Liver (tissue), 9 donors: ENCODE results near the gene PPP1R13B. TPM values are rescaled to one million over a fixed set of nuclear protein-coding genes. Genes with fewer than 3 reads are reported as not detected.

Experiments
- DNase-seq: peaks from one replicate; pipeline ENCODE4 v3.0.0-alpha.2; 2017; ENCODE audit warnings: low spot score
- H3K27ac ChIP-seq, 2 donors: one replicate each; pipeline ENCODE4 v1.7.0; 2013; ENCODE audit warnings: inconsistent platforms in 2 of 2, low read length in 2 of 2, control low read depth in 1 of 2, low read depth in 1 of 2, mild to moderate bottlenecking in 1 of 2
- H3K27me3 ChIP-seq, 4 donors: one replicate each; pipeline versions ENCODE4 v1.6.1 to v1.7.0; 2013; ENCODE audit warnings: low read length in 3 of 4, inconsistent platforms in 1 of 4, mild to moderate bottlenecking in 1 of 4, moderate library complexity in 1 of 4; ENCODE audit not compliant: control insufficient read depth in 4 of 4, insufficient read depth in 4 of 4
- H3K36me3 ChIP-seq, 4 donors: one replicate each; pipeline versions ENCODE4 v1.6.1 to v1.7.0; 2013; ENCODE audit warnings: low read length in 3 of 4, mild to moderate bottlenecking in 3 of 4, low read depth in 1 of 4, moderate library complexity in 1 of 4; ENCODE audit not compliant: control insufficient read depth in 4 of 4, insufficient read depth in 3 of 4
- H3K4me1 ChIP-seq, 4 donors: one replicate each; pipeline versions ENCODE4 v1.6.1 to v1.7.0; 2013; ENCODE audit warnings: low read length in 3 of 4, mild to moderate bottlenecking in 3 of 4, moderate library complexity in 1 of 4; ENCODE audit not compliant: control insufficient read depth in 4 of 4, insufficient read depth in 4 of 4
- H3K4me3 ChIP-seq, 3 donors: one replicate each; pipeline versions ENCODE4 v1.6.1 to v1.7.0; 2013; ENCODE audit warnings: low read length in 3 of 3, control low read depth in 1 of 3, low read depth in 1 of 3, mild to moderate bottlenecking in 1 of 3
- H3K9ac ChIP-seq, 2 donors: one replicate each; pipeline ENCODE4 v1.7.0; 2013; ENCODE audit warnings: low read length in 2 of 2, mild to moderate bottlenecking in 2 of 2, moderate library complexity in 2 of 2, control low read depth in 1 of 2, low read depth in 1 of 2
- H3K9me3 ChIP-seq, 4 donors: one replicate each; pipeline versions ENCODE4 v1.6.1 to v1.7.0; 2013; ENCODE audit warnings: low read length in 3 of 4; ENCODE audit not compliant: control insufficient read depth in 4 of 4
- ATF3 ChIP-seq: IDR thresholded peaks from 2 replicates; pipeline ENCODE4 v1.6.1; 2016; ENCODE audit warnings: antibody characterized with exemption
- CTCF ChIP-seq: fragments of 150-350 bp; IDR thresholded peaks from 2 replicates; pipeline ENCODE4 v1.5.1; 2017; ENCODE audit warnings: improper control_type of control experiment, low read depth, low read length; ENCODE audit not compliant: missing input control
- EGR1 ChIP-seq, 2 donors: IDR thresholded peaks; 2 replicates each; pipeline ENCODE4 v1.6.1; 2016 to 2018; ENCODE audit warnings: antibody characterized with exemption in 2 of 2, low read depth in 2 of 2
- FOXA1 ChIP-seq: IDR thresholded peaks from 2 replicates; pipeline ENCODE4 v1.6.1; 2016; ENCODE audit warnings: antibody characterized with exemption
- FOXA2 ChIP-seq: IDR thresholded peaks from 2 replicates; pipeline ENCODE4 v1.6.1; 2016; ENCODE audit warnings: antibody characterized with exemption
- GABPA ChIP-seq, 2 donors: IDR thresholded peaks in 1 of 2; conservative IDR thresholded peaks in 1 of 2; 2 replicates each; pipeline ENCODE4 v1.6.1; 2016; ENCODE audit warnings: antibody characterized with exemption in 2 of 2, mild to moderate bottlenecking in 1 of 2, moderate library complexity in 1 of 2
- HNF4A ChIP-seq, 2 donors: conservative IDR thresholded peaks; 2 replicates each; pipeline ENCODE4 v1.6.1; 2016; ENCODE audit warnings: antibody characterized with exemption in 2 of 2, mild to moderate bottlenecking in 2 of 2
- HNF4G ChIP-seq: IDR thresholded peaks from 2 replicates; pipeline ENCODE4 v1.6.1; 2016; ENCODE audit warnings: antibody characterized with exemption
- JUND ChIP-seq, 2 donors: IDR thresholded peaks; 2 replicates each; pipeline ENCODE4 v1.6.1; 2016; ENCODE audit warnings: antibody characterized with exemption in 2 of 2
- MAX ChIP-seq: IDR thresholded peaks from 2 replicates; pipeline ENCODE4 v1.6.1; 2016; ENCODE audit warnings: antibody characterized with exemption
- REST ChIP-seq: IDR thresholded peaks from 2 replicates; pipeline ENCODE4 v1.6.1; 2016; ENCODE audit warnings: antibody characterized with exemption, mild to moderate bottlenecking
- RXRA ChIP-seq, 2 donors: IDR thresholded peaks; 2 replicates each; pipeline ENCODE4 v1.6.1; 2017 to 2018; ENCODE audit warnings: antibody characterized with exemption in 2 of 2, mild to moderate bottlenecking in 1 of 2
- SP1 ChIP-seq: IDR thresholded peaks from 2 replicates; pipeline ENCODE4 v1.6.1; 2018; ENCODE audit warnings: antibody characterized with exemption, mild to moderate bottlenecking
- YY1 ChIP-seq: IDR thresholded peaks from 2 replicates; pipeline ENCODE4 v1.6.1; 2016; ENCODE audit warnings: antibody characterized with exemption, mild to moderate bottlenecking
- ZBTB33 ChIP-seq: IDR thresholded peaks from 2 replicates; pipeline ENCODE4 v1.6.1; 2016; ENCODE audit warnings: antibody characterized with exemption
- WGBS: extraction: QIAGEN DNeasy Blood & Tissue Kit; methylation state at CpG from one replicate; pipeline ENCODE4 v1.1.7; 2013; 5-methylcytosine and 5-hydroxymethylcytosine counted together
- polyA plus RNA-seq, 2 donors: library from polyadenylated mRNA; stranded (reverse) in 1 of 2; unstranded in 1 of 2; fragments of 200-250 nt in 1 of 2; fragments of >200 nt in 1 of 2; fragmentation: Nextera tagmentation in 1 of 2; extraction: Ambion mirVana in 1 of 2; gene quantifications; one replicate each; pipeline versions ENCODE4 v1.2.1 to v1.2.3, GENCODE V29; 2013 to 2015
- total RNA-seq, 2 donors: library from RNA; depleted of rRNA; stranded (reverse); fragments of >200 nt; gene quantifications; one replicate each; pipeline ENCODE4 v1.2.3, GENCODE V29; 2014
- donor health status: healthy.
- donor health status: healthy.
- donor health status: healthy.
- donor health status: healthy.
- donor health status: healthy.

Gene PPP1R13B
- total and polyA plus RNA-seq, 4 donors: 3.2 to 15.1 (median 5.1) TPM

- H3K9ac ChIP-seq: no peak overlapping the region
- no peaks in the 10 kb centered on the region for H3K9me3 ChIP-seq
- H3K4me1 ChIP-seq: peaks cover 0 to 20% (median 9%) of the 10 kb centered on the region in 4 donors
- H3K27ac ChIP-seq: no peak overlapping the region
- H3K27me3 ChIP-seq: no peaks in the 10 kb centered on the region
- peaks cover 0 to 5% (median 0%) of the 10 kb centered on the region in 4 donors for H3K36me3 ChIP-seq
- 91% methylated on average over 26 of the region's 26 CpGs for WGBS
- TF ChIP-seq JUND (IDR thresholded peaks at IDR 0.05) (no peak), REST (no peak), CTCF (no peak), RXRA (IDR thresholded peaks at IDR 0.05) (no peak), ATF3 (no peak), SP1 (no peak), HNF4A (conservative IDR thresholded peaks at IDR 0.05) (no peak), HNF4G (no peak), EGR1 (IDR thresholded peaks at IDR 0.05; ENCODE audit: low read depth in 2 of 2) (no peak)
- DNase-seq: no peak
- no peak overlapping the region for H3K4me3 ChIP-seq
These were observed 125.8 kb downstream of the PPP1R13B start for GRCh38 chr14:103721334-103722120.

GRCh38 chr14:103719751-103720150 lies 127.6 kb downstream of the PPP1R13B start:
- 93% methylated on average over 8 of the region's 8 CpGs for WGBS
- Histone ChIP-seq H3K9ac (no peak overlapping the region), H3K9me3 (no peaks in the 10 kb centered on the region), H3K4me3 (no peak overlapping the region), H3K4me1 (peaks cover 0 to 24% (median 11%) of the 10 kb centered on the region in 4 donors), H3K36me3 (peaks cover 0 to 2% (median 0%) of the 10 kb centered on the region in 4 donors), H3K27me3 (no peaks in the 10 kb centered on the region), H3K27ac (no peak overlapping the region)
- DNase-seq: no peak
- TF ChIP-seq GABPA (IDR thresholded peaks at IDR 0.05 in 1 of 2, conservative IDR thresholded peaks at IDR 0.05 in 1 of 2) (no peak), HNF4G (no peak), SP1 (no peak), REST (no peak), MAX (no peak), HNF4A (conservative IDR thresholded peaks at IDR 0.05) (no peak), CTCF (no peak), FOXA2 (no peak), RXRA (IDR thresholded peaks at IDR 0.05) (no peak), ATF3 (no peak), ZBTB33 (no peak), JUND (IDR thresholded peaks at IDR 0.05) (no peak), YY1 (no peak), FOXA1 (no peak)
